NCI-H2171 treated with DMSO at 0.1 percent for 48 hours (cell line): Measurements from ENCODE around the gene VPS35L.
"Not testable (repeated sequence)": the region's sequence is repeated elsewhere in the genome, so short reads cannot be mapped to it uniquely, and the experiment has no call there.

ENCODE experiments used
- DNase-seq: peaks from one replicate; lab custom pipeline; 2025; lab: John Stamatoyannopoulos, UW

VPS35L gene

DNA sequence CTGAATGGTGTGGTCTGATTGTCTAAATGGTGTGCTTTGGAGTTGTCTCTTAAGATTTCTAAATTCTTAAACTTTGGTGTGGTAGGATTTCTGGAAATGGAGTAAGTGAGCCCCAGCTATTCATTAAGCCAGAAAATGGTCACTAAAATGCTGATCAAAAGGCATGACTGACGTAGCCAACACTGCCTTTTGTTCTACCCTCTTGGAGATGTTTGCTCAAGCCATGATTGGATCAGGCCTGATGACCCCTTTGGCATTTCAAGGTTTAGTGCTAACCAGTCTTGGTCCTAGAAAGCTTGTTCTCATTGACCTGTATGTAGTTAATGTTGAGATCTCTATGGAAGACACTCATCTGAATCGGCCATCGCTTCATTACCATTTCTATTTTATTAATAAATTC is 94.5 kb downstream of the VPS35L start:
- no peak for DNase-seq

- DNase-seq = no peak
Measured at GRCh38 chr16:19654147-19654546, 98.6 kb downstream of the VPS35L start.

- no peak for DNase-seq
Measured at GRCh38 chr16:19655242-19655777, 99.8 kb downstream of the VPS35L start.

- DNase-seq = peak; percentile 47
Measured at GRCh38 chr16:19657831-19658230, 102.3 kb downstream of the VPS35L start.

- no peak for DNase-seq
Measured at GRCh38 chr16:19659554-19659953, 104.1 kb downstream of the VPS35L start.

DNA sequence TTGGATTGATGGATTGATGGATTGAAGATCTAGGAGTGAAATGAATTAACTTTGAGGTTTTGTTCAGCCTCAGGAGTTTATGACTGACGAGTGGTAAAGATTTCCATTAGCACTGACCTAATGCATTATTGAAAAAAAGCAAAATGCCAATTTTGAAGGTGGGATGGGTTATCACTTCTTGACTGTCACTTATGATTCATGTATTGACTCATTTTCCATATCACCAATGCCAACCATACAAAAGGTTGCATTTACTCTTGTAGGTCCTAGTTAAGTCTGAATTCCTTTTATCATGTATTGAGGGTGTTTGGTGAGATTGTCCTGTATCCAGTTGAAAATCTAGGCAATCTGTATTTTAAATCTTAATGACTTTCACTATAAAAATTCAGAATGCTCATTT is 104.9 kb downstream of the VPS35L start:
- no peak for DNase-seq

GRCh38 chr16:19662351-19662750 is 106.8 kb downstream of the VPS35L start:
- DNase-seq = no peak

DNA sequence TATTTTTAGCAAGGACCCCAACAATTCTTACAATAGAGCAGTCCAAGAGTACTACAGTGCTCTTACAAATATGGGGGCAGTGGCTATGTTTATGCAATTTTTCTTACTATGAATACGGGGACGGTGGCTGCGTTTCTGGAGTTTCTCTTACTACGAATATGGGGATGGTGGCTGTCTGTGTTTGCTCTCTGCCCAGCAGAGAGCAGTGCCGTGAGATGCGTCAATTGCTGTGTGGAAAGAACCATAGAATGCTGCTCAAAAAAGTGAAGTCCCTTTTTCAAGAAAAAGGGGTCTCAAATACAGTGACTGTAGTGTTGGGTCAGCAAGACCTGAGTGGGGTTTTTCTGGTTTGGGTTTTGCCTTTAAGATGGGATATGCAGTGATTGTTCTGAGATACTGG is 108.7 kb downstream of the VPS35L start:
- no peak for DNase-seq

- not testable (repeated sequence) for DNase-seq
Measured at GRCh38 chr16:19665313-19665712, 109.8 kb downstream of the VPS35L start.

DNA sequence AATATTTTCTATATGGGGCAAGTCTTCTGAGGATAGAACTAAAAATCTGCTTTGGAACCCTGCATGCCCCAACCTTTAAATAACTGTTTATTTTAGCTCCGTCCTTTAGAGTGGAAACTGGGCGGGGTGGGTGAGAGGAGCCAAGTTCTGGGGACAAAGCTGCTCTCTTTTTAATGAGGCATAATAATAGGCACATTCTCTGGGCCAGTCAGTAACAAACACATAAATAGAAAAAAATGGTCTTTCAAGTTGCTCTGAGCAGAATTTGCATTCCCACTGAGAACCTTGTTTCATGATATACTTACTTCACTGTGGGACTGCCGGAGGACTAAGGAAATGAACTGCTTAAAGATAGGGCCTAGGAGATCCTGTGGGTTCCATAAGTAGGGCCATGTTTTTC is 111.0 kb downstream of the VPS35L start:
- DNase-seq = no peak

GRCh38 chr16:19672378-19672777 is 116.9 kb downstream of the VPS35L start:
- DNase-seq = no peak

DNA sequence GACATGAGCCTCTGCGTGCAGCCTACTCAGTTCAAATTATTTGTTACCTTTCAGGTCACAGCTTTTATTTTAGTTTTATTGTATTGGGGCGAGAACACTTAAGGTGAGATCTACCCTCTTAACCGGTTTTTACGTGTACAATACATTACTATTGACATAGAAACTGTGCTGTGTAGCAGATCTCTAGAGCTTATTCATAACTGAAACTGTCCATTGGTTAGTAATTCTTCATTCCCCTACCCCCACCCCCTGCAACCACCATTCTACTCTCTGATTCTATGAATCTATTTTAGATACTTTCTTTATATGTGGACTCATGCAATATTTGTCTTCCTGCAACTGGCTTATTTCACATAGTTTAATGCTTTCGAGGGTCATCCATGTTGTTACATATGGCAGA is 119.0 kb downstream of the VPS35L start:
- no peak for DNase-seq

DNA sequence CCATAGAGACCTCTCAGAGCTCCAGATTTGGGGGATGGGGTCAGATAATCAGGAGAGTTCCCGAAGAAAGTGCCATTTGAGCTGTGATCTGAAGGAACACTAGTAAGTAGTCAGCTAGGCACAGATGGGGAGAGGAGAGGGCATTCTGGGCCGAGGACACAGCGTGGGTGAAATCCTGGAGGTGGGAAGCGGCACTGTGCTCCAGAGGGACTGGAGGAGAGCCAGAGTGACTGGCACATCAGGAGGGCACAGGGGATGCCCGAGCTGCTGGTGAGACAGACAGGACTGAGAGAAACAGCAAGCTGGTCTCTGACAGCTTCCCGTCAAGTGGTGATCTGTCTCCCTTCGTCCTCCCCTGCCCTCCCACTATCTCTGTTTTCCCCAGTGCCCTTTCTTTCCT is 121.9 kb downstream of the VPS35L start:
- no peak for DNase-seq

DNA sequence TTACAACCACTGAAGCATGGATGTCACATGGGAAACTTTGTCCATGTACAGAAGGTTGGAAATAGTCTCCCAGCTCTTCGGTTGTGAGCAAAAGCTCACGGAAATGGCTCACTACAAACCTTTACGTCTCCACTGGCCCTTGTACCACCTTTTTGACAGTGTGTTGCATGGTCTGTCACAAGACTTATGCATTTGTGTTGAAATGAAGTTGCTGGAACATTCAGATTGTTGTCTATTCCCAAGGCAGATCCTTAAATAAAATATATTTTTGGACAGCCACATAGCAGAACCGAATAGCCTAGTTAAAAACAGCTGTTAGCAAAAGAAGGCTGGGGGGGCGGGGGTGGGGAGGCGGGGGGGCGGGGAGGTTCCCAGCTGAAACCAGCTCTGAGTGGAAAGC is 123.3 kb downstream of the VPS35L start:
- DNase-seq = no peak

GRCh38 chr16:19679281-19679680 is 123.8 kb downstream of the VPS35L start:
- not testable (repeated sequence) for DNase-seq

- peak; percentile 78 for DNase-seq
Measured at GRCh38 chr16:19680881-19681340, 125.4 kb downstream of the VPS35L start.

- no peak for DNase-seq
Measured at GRCh38 chr16:19681637-19682036, 126.1 kb downstream of the VPS35L start.

GRCh38 chr16:19683453-19684236 is 128.1 kb downstream of the VPS35L start:
- DNase-seq = no peak

DNA sequence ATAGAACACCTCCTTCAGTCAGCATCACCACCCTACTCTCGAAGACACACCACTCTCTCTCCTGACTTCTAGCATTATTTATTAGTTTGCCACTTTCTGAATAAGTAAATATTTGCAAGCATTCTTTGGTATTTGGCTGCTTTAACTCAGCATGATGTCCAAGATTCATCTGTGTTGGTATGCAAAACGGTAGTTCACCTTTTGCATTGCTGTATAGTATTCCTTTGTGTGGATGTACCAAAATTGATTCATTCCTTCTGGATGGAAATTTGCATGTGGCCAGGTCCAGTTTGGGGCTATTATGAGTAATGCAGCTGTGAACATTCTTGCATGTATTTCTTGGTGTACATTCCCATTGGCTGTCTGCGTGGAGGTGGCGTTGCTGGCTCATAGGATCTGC is 129.7 kb downstream of the VPS35L start:
- DNase-seq = no peak

GRCh38 chr16:19687279-19687678 is 131.8 kb downstream of the VPS35L start:
- no peak for DNase-seq

DNA sequence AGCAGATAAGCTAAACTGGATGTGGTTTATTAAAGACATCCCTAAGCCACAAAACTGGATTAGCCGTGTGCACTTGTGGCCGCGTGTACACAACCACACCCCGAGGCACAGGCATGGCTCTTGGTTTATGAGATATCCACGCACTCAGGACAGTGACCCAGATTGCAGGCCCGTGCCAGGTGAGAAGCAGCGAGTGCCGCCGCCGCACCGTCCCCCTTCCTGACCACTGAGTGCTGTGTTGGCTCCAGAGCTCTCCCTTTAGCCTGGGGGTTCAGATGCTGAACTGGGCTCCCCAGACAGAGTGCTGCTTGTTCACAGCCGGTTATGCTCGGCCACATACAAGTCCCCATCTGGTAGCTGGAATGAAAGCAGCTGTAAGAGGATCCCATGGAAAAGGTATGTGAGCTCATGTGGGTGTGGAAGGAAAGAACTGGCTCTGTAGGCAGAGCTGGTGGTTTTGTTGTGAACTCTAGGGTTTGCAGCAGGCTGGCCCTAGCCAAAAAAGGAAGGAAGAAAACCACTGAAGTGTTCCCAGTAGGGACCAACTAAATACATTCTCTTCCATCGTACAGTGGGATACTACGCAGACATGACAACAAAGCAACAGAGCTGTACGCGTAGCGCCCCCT is 133.0 kb downstream of the VPS35L start:
- no peak for DNase-seq

- no peak for DNase-seq
Measured at GRCh38 chr16:19689342-19689741, 133.8 kb downstream of the VPS35L start.

GRCh38 chr16:19690196-19690595 is 134.7 kb downstream of the VPS35L start:
- no peak for DNase-seq
